ENCODE measurements around the gene CSTB. TPM values are rescaled to one million over a fixed set of nuclear protein-coding genes. Genes with fewer than 3 reads are reported as not detected.
A peak's percentile ranks its signal among the peaks of the same experiment; 100 is the strongest.

Gene CSTB
- polyA plus RNA-seq, 4 donors = 42.1 to 109 (median 61.5) TPM

GRCh38 chr21:43731891-43732711, 44.0 kb downstream of the CSTB start:
- H3K27ac ChIP-seq (ENCODE audit: low read depth in 1 of 3, low read length in 2 of 3) = peak overlapping the region; percentile 81 to 96 (median 91)
- H3K9me3 ChIP-seq (ENCODE audit: control insufficient read depth in 2 of 2, insufficient read depth in 1 of 2, low read depth in 1 of 2, low read length in 1 of 2) = no peaks in the 10 kb centered on the region
- no peak for FAIRE-seq
- peak in 1 of 2 donors; percentile 33 for DNase-seq
- 38 to 64% (median 57%) methylated on average over 23 of the region's 23 CpGs for WGBS, 3 donors
- H3K27me3 ChIP-seq (ENCODE audit: control insufficient read depth in 3 of 3, insufficient read depth in 3 of 3, low read length in 3 of 3) = no peaks in the 10 kb centered on the region
- H3K36me3 ChIP-seq (ENCODE audit: control insufficient read depth in 3 of 3, insufficient read depth in 2 of 3, low read depth in 1 of 3, low read length in 3 of 3) = peaks cover 0 to 74% (median 2%) of the 10 kb centered on the region in 3 donors
- H3K4me1 ChIP-seq (ENCODE audit: control insufficient read depth in 3 of 3, insufficient read depth in 2 of 3, low read depth in 1 of 3, low read length in 2 of 3) = peaks cover 20 to 89% (median 21%) of the 10 kb centered on the region in 3 donors
- peak overlapping the region in 2 of 3 donors; percentile 8 to 40 for H3K4me3 ChIP-seq (ENCODE audit: low read depth in 1 of 3, low read length in 3 of 3)

- H3K4me3 ChIP-seq (ENCODE audit: low read depth in 1 of 3, low read length in 3 of 3) = peak overlapping the region in 2 of 3 donors; percentile 8 to 40
- H3K27me3 ChIP-seq (ENCODE audit: control insufficient read depth in 3 of 3, insufficient read depth in 3 of 3, low read length in 3 of 3) = no peaks in the 10 kb centered on the region
- peak overlapping the region; percentile 81 to 96 (median 91) for H3K27ac ChIP-seq (ENCODE audit: low read depth in 1 of 3, low read length in 2 of 3)
- FAIRE-seq (no peak), DNase-seq (peak; percentile 92 to 95)
- H3K36me3 ChIP-seq (ENCODE audit: control insufficient read depth in 3 of 3, insufficient read depth in 2 of 3, low read depth in 1 of 3, low read length in 3 of 3) = peaks cover 0 to 73% (median 2%) of the 10 kb centered on the region in 3 donors
- peaks cover 20 to 89% (median 25%) of the 10 kb centered on the region in 3 donors for H3K4me1 ChIP-seq (ENCODE audit: control insufficient read depth in 3 of 3, insufficient read depth in 2 of 3, low read depth in 1 of 3, low read length in 2 of 3)
- 17 to 62% (median 42%) methylated on average over 6 of the region's 6 CpGs for WGBS, 3 donors
- no peaks in the 10 kb centered on the region for H3K9me3 ChIP-seq (ENCODE audit: control insufficient read depth in 2 of 2, insufficient read depth in 1 of 2, low read depth in 1 of 2, low read length in 1 of 2)
These were observed 44.6 kb downstream of the CSTB start for GRCh38 chr21:43731476-43731875.

- no peaks in the 10 kb centered on the region for H3K9me3 ChIP-seq (ENCODE audit: control insufficient read depth in 2 of 2, insufficient read depth in 1 of 2, low read depth in 1 of 2, low read length in 1 of 2)
- no peaks in the 10 kb centered on the region for H3K27me3 ChIP-seq (ENCODE audit: control insufficient read depth in 3 of 3, insufficient read depth in 3 of 3, low read length in 3 of 3)
- peaks cover 20 to 67% (median 21%) of the 10 kb centered on the region in 3 donors for H3K4me1 ChIP-seq (ENCODE audit: control insufficient read depth in 3 of 3, insufficient read depth in 2 of 3, low read depth in 1 of 3, low read length in 2 of 3)
- DNase-seq (peak; percentile 88 to 96), FAIRE-seq (no peak)
- peak overlapping the region; percentile 59 to 91 (median 79) for H3K27ac ChIP-seq (ENCODE audit: low read depth in 1 of 3, low read length in 2 of 3)
- H3K36me3 ChIP-seq (ENCODE audit: control insufficient read depth in 3 of 3, insufficient read depth in 2 of 3, low read depth in 1 of 3, low read length in 3 of 3) = peaks cover 0 to 67% (median 4%) of the 10 kb centered on the region in 3 donors
- peak overlapping the region in 2 of 3 donors; percentile 25 to 63 for H3K4me3 ChIP-seq (ENCODE audit: low read depth in 1 of 3, low read length in 3 of 3)
- WGBS, 3 donors = 8 to 16% (median 13%) methylated on average over 54 to 59 of the region's 59 CpGs
These were observed 47.4 kb downstream of the CSTB start for GRCh38 chr21:43728467-43729390.

- peak overlapping the region; percentile 46 to 91 (median 79) for H3K27ac ChIP-seq (ENCODE audit: low read depth in 1 of 3, low read length in 2 of 3)
- peak overlapping the region in 2 of 3 donors; percentile 25 to 63 for H3K4me3 ChIP-seq (ENCODE audit: low read depth in 1 of 3, low read length in 3 of 3)
- no peaks in the 10 kb centered on the region for H3K9me3 ChIP-seq (ENCODE audit: control insufficient read depth in 2 of 2, insufficient read depth in 1 of 2, low read depth in 1 of 2, low read length in 1 of 2)
- no peaks in the 10 kb centered on the region for H3K27me3 ChIP-seq (ENCODE audit: control insufficient read depth in 3 of 3, insufficient read depth in 3 of 3, low read length in 3 of 3)
- DNase-seq = no peak
- FAIRE-seq = no peak
- peaks cover 0 to 67% (median 4%) of the 10 kb centered on the region in 3 donors for H3K36me3 ChIP-seq (ENCODE audit: control insufficient read depth in 3 of 3, insufficient read depth in 2 of 3, low read depth in 1 of 3, low read length in 3 of 3)
- WGBS, 3 donors = 21 to 40% (median 29%) methylated on average over 7 of the region's 7 CpGs
- peaks cover 18 to 61% (median 18%) of the 10 kb centered on the region in 3 donors for H3K4me1 ChIP-seq (ENCODE audit: control insufficient read depth in 3 of 3, insufficient read depth in 2 of 3, low read depth in 1 of 3, low read length in 2 of 3)
These were observed 48.0 kb downstream of the CSTB start for GRCh38 chr21:43728154-43728466.

GRCh38 chr21:43727519-43728153, 48.5 kb downstream of the CSTB start:
- Histone ChIP-seq H3K4me3 (ENCODE audit: low read depth in 1 of 3, low read length in 3 of 3) (peak overlapping the region in 1 of 3 donors; percentile 63), H3K9me3 (ENCODE audit: control insufficient read depth in 2 of 2, insufficient read depth in 1 of 2, low read depth in 1 of 2, low read length in 1 of 2) (no peaks in the 10 kb centered on the region), H3K36me3 (ENCODE audit: control insufficient read depth in 3 of 3, insufficient read depth in 2 of 3, low read depth in 1 of 3, low read length in 3 of 3) (peaks cover 0 to 67% (median 4%) of the 10 kb centered on the region in 3 donors), H3K27ac (ENCODE audit: low read depth in 1 of 3, low read length in 2 of 3) (peak overlapping the region; percentile 46 to 91 (median 79)), H3K27me3 (ENCODE audit: control insufficient read depth in 3 of 3, insufficient read depth in 3 of 3, low read length in 3 of 3) (no peaks in the 10 kb centered on the region), H3K4me1 (ENCODE audit: control insufficient read depth in 3 of 3, insufficient read depth in 2 of 3, low read depth in 1 of 3, low read length in 2 of 3) (peaks cover 18 to 58% (median 18%) of the 10 kb centered on the region in 3 donors)
- WGBS, 3 donors = 37 to 62% (median 57%) methylated on average over 8 to 10 of the region's 10 CpGs
- FAIRE-seq = no peak
- DNase-seq = peak in 1 of 2 donors; percentile 60

GRCh38 chr21:43726686-43727518, 49.2 kb downstream of the CSTB start:
- peaks cover 0 to 68% (median 4%) of the 10 kb centered on the region in 3 donors for H3K36me3 ChIP-seq (ENCODE audit: control insufficient read depth in 3 of 3, insufficient read depth in 2 of 3, low read depth in 1 of 3, low read length in 3 of 3)
- H3K27ac ChIP-seq (ENCODE audit: low read depth in 1 of 3, low read length in 2 of 3) = peak overlapping the region; percentile 46 to 91 (median 79)
- no peaks in the 10 kb centered on the region for H3K27me3 ChIP-seq (ENCODE audit: control insufficient read depth in 3 of 3, insufficient read depth in 3 of 3, low read length in 3 of 3)
- peaks cover 18 to 57% (median 18%) of the 10 kb centered on the region in 3 donors for H3K4me1 ChIP-seq (ENCODE audit: control insufficient read depth in 3 of 3, insufficient read depth in 2 of 3, low read depth in 1 of 3, low read length in 2 of 3)
- WGBS, 3 donors = 63 to 73% (median 67%) methylated on average over 20 to 21 of the region's 21 CpGs
- H3K9me3 ChIP-seq (ENCODE audit: control insufficient read depth in 2 of 2, insufficient read depth in 1 of 2, low read depth in 1 of 2, low read length in 1 of 2) = no peaks in the 10 kb centered on the region
- no peak for FAIRE-seq
- H3K4me3 ChIP-seq (ENCODE audit: low read depth in 1 of 3, low read length in 3 of 3) = no peak overlapping the region
- DNase-seq = no peak

All from small intestine (tissue), 7 donors.